ENCODE results near the gene GMDS. TPM values are rescaled to one million over a fixed set of nuclear protein-coding genes. Genes with fewer than 3 reads are reported as not detected.

The GMDS gene
- total RNA-seq, 1 donor from 2014 or later, result 7.8 TPM

DNA sequence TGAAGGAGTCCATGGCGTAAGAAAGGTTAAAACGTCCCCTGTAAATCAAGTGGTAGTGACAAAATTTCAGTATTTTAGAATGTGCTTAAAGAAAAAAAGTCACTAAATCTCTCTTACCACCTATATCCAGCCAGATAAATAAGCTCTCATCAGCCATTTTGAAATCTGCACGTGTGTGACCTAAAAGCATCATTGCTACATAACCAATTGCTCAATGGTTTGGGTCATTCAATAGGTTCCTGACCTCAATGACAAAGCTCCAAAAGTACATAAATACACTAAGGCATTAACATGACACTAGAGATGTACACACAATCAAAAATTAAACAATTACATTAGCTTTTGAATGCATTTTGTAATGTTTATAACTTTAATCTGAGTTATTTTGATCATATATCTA, 272.4 kb downstream of the GMDS start:
- no peak overlapping the region for H3K4me3 ChIP-seq (ENCODE audit: low read length in 3 of 3)
- no peaks in the 10 kb centered on the region for H3K27me3 ChIP-seq (ENCODE audit: control insufficient read depth in 3 of 3, insufficient read depth in 3 of 3, low read length in 3 of 3)
- no peaks in the 10 kb centered on the region for H3K36me3 ChIP-seq (ENCODE audit: control insufficient read depth in 3 of 3, insufficient read depth in 3 of 3, low read length in 3 of 3)
- no peak overlapping the region for H3K9ac ChIP-seq (ENCODE audit: low read depth in 1 of 3, low read length in 3 of 3)
- peaks cover 0 to 2% (median 0%) of the 10 kb centered on the region in 3 donors for H3K4me1 ChIP-seq (ENCODE audit: control insufficient read depth in 3 of 3, insufficient read depth in 3 of 3, low read length in 3 of 3)
- H3K9me3 ChIP-seq (ENCODE audit: control insufficient read depth in 3 of 3, low read length in 3 of 3), result no peaks in the 10 kb centered on the region
- no peak overlapping the region for H3K27ac ChIP-seq (ENCODE audit: low read depth, low read length)

DNA sequence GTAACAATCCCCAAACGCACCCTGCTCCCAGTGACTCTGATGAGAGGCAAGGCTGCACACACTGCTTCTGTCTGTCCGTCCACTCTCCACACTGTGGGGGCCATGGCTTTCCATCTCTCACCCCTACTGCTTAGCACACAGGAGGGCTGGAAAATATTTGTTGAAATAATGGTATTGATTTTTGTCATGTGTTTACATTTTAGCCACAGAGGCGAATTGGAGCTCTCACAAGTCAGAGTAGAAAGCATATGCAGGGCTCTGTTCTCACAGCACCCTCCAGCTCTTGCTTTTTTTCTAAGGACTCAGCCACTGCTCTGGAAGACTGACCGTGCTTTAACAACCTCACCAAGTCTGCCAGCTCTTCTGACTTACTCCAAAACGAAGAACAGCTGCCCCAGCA, 273.8 kb downstream of the GMDS start:
- Histone ChIP-seq H3K4me3 (ENCODE audit: low read length in 3 of 3) (no peak overlapping the region), H3K27me3 (ENCODE audit: control insufficient read depth in 3 of 3, insufficient read depth in 3 of 3, low read length in 3 of 3) (no peaks in the 10 kb centered on the region), H3K27ac (ENCODE audit: low read depth, low read length) (no peak overlapping the region), H3K9me3 (ENCODE audit: control insufficient read depth in 3 of 3, low read length in 3 of 3) (no peaks in the 10 kb centered on the region), H3K36me3 (ENCODE audit: control insufficient read depth in 3 of 3, insufficient read depth in 3 of 3, low read length in 3 of 3) (no peaks in the 10 kb centered on the region), H3K4me1 (ENCODE audit: control insufficient read depth in 3 of 3, insufficient read depth in 3 of 3, low read length in 3 of 3) (peaks cover 0 to 2% (median 0%) of the 10 kb centered on the region in 3 donors), H3K9ac (ENCODE audit: low read depth in 1 of 3, low read length in 3 of 3) (no peak overlapping the region)

DNA sequence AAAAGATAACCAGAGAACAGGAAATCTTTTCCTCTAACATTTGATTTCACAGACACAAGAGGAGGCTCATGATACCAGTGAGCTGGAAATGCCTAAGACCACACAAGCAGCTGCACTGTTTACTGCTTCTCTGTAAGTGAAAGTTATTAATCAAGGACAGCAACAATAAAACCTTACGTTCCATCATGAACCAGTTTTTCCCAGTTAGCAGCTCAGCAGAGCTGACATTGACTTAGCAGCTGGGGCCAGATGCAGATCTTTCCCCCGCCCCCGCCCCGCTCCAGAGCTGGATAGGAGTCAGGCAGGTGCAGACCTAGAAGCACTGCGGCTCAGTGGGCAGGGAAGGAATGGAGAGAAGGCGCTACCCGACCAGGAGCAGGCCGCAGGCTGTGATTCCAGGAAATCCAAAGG, 275.2 kb downstream of the GMDS start:
- Histone ChIP-seq H3K9ac (ENCODE audit: low read depth in 1 of 3, low read length in 3 of 3) (no peak overlapping the region), H3K36me3 (ENCODE audit: control insufficient read depth in 3 of 3, insufficient read depth in 3 of 3, low read length in 3 of 3) (no peaks in the 10 kb centered on the region), H3K27me3 (ENCODE audit: control insufficient read depth in 3 of 3, insufficient read depth in 3 of 3, low read length in 3 of 3) (no peaks in the 10 kb centered on the region), H3K4me3 (ENCODE audit: low read length in 3 of 3) (no peak overlapping the region), H3K4me1 (ENCODE audit: control insufficient read depth in 3 of 3, insufficient read depth in 3 of 3, low read length in 3 of 3) (peaks cover 0 to 2% (median 0%) of the 10 kb centered on the region in 3 donors), H3K27ac (ENCODE audit: low read depth, low read length) (no peak overlapping the region), H3K9me3 (ENCODE audit: control insufficient read depth in 3 of 3, low read length in 3 of 3) (no peaks in the 10 kb centered on the region)

DNA sequence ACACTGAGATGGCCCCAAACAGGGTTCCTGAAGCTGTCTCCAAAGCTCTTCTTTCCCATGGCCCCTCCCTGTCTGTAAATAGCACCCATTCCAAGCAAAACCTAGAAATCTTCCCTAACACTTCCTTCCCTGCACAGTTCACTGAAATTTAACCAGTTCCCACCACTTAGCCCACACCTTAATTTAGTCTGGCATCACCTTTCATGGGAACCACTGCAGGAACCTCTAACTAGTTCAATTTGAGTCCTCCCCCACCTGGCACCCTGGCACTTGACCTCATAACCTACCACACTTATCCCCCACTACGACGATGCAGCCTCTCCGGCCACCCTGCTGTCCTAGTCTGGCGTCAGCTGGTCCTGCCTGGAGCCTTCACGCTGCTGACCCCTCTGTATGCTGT, 278.7 kb downstream of the GMDS start:
- Histone ChIP-seq H3K9ac (ENCODE audit: low read depth in 1 of 3, low read length in 3 of 3) (no peak overlapping the region), H3K9me3 (ENCODE audit: control insufficient read depth in 3 of 3, low read length in 3 of 3) (no peaks in the 10 kb centered on the region), H3K36me3 (ENCODE audit: control insufficient read depth in 3 of 3, insufficient read depth in 3 of 3, low read length in 3 of 3) (no peaks in the 10 kb centered on the region), H3K27me3 (ENCODE audit: control insufficient read depth in 3 of 3, insufficient read depth in 3 of 3, low read length in 3 of 3) (no peaks in the 10 kb centered on the region), H3K4me3 (ENCODE audit: low read length in 3 of 3) (no peak overlapping the region), H3K27ac (ENCODE audit: low read depth, low read length) (no peak overlapping the region), H3K4me1 (ENCODE audit: control insufficient read depth in 3 of 3, insufficient read depth in 3 of 3, low read length in 3 of 3) (peaks cover 0 to 2% (median 0%) of the 10 kb centered on the region in 3 donors)

DNA sequence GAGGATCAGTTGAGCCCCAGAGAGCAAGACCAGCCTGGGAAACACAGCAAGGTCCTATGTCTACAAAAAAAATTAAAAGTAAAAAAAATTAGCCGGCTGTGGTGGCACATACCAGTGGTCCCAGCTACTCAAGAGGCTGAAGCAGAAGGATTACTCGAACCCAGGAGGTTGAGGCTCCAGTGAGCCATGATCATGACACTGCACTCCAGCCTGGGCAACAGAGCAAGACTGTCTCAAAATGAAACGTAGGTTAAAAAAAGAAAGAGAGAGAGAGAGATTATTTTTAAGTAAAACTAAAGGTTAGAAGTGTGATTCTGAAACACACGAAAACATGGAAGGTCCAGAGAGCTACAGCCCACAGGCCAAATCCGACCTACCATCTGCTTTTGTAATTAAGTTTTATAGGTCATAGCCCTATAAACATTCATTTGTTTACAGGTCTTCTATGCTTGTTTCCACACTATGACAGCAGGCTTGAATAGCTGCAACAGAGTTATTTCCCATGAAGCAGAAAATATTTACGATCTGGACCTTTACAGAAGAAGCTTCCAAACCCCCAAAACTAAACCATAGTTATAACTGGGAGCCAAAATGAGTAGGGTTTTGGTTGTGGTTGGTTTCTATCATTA, 279.7 kb downstream of the GMDS start:
- Histone ChIP-seq H3K36me3 (ENCODE audit: control insufficient read depth in 3 of 3, insufficient read depth in 3 of 3, low read length in 3 of 3) (no peaks in the 10 kb centered on the region), H3K27ac (ENCODE audit: low read depth, low read length) (no peak overlapping the region), H3K27me3 (ENCODE audit: control insufficient read depth in 3 of 3, insufficient read depth in 3 of 3, low read length in 3 of 3) (no peaks in the 10 kb centered on the region), H3K9me3 (ENCODE audit: control insufficient read depth in 3 of 3, low read length in 3 of 3) (no peaks in the 10 kb centered on the region), H3K9ac (ENCODE audit: low read depth in 1 of 3, low read length in 3 of 3) (no peak overlapping the region), H3K4me1 (ENCODE audit: control insufficient read depth in 3 of 3, insufficient read depth in 3 of 3, low read length in 3 of 3) (peaks cover 0 to 2% (median 0%) of the 10 kb centered on the region in 3 donors), H3K4me3 (ENCODE audit: low read length in 3 of 3) (no peak overlapping the region)

DNA sequence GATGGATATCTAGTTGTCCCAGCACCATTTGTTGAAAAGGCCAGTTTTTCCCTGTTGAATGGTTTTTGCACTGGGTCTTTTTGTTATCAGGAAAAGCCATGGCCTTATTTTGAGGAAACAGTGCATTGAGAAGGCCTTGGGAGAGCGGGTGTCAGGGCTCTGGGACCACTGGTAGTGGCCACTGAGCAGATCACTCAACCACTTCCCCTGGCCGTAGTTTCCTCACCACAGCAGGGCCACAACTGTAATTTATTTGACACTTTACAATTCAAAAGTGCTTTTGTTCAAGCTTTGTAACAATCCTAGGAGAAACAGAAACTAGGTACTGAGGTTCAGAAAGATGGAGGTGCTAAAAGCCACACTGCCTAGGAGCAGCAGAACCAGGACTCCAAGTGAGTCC, 281.8 kb downstream of the GMDS start:
- Histone ChIP-seq H3K9ac (ENCODE audit: low read depth in 1 of 3, low read length in 3 of 3) (no peak overlapping the region), H3K27me3 (ENCODE audit: control insufficient read depth in 3 of 3, insufficient read depth in 3 of 3, low read length in 3 of 3) (no peaks in the 10 kb centered on the region), H3K27ac (ENCODE audit: low read depth, low read length) (no peak overlapping the region), H3K36me3 (ENCODE audit: control insufficient read depth in 3 of 3, insufficient read depth in 3 of 3, low read length in 3 of 3) (no peaks in the 10 kb centered on the region), H3K4me1 (ENCODE audit: control insufficient read depth in 3 of 3, insufficient read depth in 3 of 3, low read length in 3 of 3) (no peaks in the 10 kb centered on the region), H3K9me3 (ENCODE audit: control insufficient read depth in 3 of 3, low read length in 3 of 3) (no peaks in the 10 kb centered on the region), H3K4me3 (ENCODE audit: low read length in 3 of 3) (no peak overlapping the region)

DNA sequence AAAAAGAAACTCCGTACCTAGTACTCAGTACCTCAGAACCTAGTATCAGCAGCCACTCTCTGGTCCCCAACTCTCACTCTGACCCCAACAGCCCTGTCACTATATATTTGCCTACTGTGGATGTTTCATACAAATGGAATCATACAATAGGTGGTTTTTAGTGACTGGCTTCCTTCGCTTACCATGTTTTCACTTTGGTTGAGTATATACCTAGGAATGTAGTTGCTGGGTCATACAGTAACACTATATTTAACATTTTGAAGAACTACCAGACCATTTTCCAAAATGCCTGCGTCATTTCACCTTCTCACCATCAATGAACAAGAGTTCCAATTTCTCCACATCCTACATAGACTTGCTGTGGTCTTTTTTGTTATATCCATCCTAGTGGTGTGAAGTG, 283.2 kb downstream of the GMDS start:
- H3K27ac ChIP-seq (ENCODE audit: low read depth, low read length), result no peak overlapping the region
- H3K9ac ChIP-seq (ENCODE audit: low read depth in 1 of 3, low read length in 3 of 3), result no peak overlapping the region
- H3K4me3 ChIP-seq (ENCODE audit: low read length in 3 of 3), result no peak overlapping the region
- H3K27me3 ChIP-seq (ENCODE audit: control insufficient read depth in 3 of 3, insufficient read depth in 3 of 3, low read length in 3 of 3), result no peaks in the 10 kb centered on the region
- H3K4me1 ChIP-seq (ENCODE audit: control insufficient read depth in 3 of 3, insufficient read depth in 3 of 3, low read length in 3 of 3), result no peaks in the 10 kb centered on the region
- H3K36me3 ChIP-seq (ENCODE audit: control insufficient read depth in 3 of 3, insufficient read depth in 3 of 3, low read length in 3 of 3), result no peaks in the 10 kb centered on the region
- H3K9me3 ChIP-seq (ENCODE audit: control insufficient read depth in 3 of 3, low read length in 3 of 3), result no peaks in the 10 kb centered on the region

DNA sequence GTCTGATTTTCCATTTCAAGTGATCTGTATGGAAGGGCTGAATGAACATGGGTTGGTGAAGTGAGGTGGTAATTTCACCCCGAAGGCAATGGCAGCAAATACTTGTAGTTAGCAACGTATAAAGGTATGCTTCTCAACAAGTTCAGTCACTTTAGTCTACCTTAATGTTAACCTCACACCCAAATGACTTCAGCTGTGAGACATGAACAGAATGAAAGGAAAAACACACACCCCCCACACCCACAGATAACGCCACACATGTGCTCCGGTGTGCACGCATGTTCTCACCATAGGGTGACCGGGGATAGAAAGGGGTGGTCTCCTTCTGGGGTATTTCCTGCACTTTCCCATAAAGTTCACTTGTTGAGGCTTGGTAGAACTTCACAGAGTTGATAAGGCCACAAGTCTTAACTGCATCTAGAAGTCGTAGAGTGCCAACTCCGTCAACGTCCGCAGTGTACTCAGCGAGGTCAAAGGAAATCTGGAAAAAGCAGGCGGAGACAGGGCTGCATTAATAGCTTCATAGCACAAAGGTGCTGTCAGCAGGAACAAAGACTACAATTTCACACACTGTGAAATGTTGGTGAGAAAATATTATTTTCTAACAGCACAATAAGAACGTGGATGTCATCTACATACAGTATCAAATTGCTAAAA, 284.8 kb downstream of the GMDS start:
- H3K27me3 ChIP-seq (ENCODE audit: control insufficient read depth in 3 of 3, insufficient read depth in 3 of 3, low read length in 3 of 3), result no peaks in the 10 kb centered on the region
- no peak overlapping the region for H3K9ac ChIP-seq (ENCODE audit: low read depth in 1 of 3, low read length in 3 of 3)
- no peaks in the 10 kb centered on the region for H3K36me3 ChIP-seq (ENCODE audit: control insufficient read depth in 3 of 3, insufficient read depth in 3 of 3, low read length in 3 of 3)
- no peak overlapping the region for H3K27ac ChIP-seq (ENCODE audit: low read depth, low read length)
- no peaks in the 10 kb centered on the region for H3K4me1 ChIP-seq (ENCODE audit: control insufficient read depth in 3 of 3, insufficient read depth in 3 of 3, low read length in 3 of 3)
- H3K4me3 ChIP-seq (ENCODE audit: low read length in 3 of 3), result no peak overlapping the region
- no peaks in the 10 kb centered on the region for H3K9me3 ChIP-seq (ENCODE audit: control insufficient read depth in 3 of 3, low read length in 3 of 3)

DNA sequence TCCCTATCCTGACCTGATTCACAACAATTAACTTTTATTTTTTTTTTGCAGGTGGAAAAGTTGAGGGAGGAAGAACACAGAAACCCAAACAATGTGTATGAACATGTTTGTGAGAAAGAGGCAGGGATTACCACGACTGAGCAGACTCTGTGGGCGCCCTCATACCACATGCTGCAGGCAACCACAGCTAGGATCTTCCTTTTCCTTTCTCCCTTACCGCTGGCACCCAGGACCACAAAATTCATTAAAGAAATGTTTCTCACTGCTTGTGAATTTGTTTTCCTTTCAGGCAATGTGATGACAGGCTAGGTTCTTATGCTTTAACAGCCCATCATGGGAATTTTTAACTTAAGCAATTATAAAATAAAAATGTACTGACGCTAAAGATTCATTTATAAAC, 287.1 kb downstream of the GMDS start:
- Histone ChIP-seq H3K9me3 (ENCODE audit: control insufficient read depth in 3 of 3, low read length in 3 of 3) (no peaks in the 10 kb centered on the region), H3K9ac (ENCODE audit: low read depth in 1 of 3, low read length in 3 of 3) (no peak overlapping the region), H3K4me1 (ENCODE audit: control insufficient read depth in 3 of 3, insufficient read depth in 3 of 3, low read length in 3 of 3) (no peaks in the 10 kb centered on the region), H3K27me3 (ENCODE audit: control insufficient read depth in 3 of 3, insufficient read depth in 3 of 3, low read length in 3 of 3) (no peaks in the 10 kb centered on the region), H3K27ac (ENCODE audit: low read depth, low read length) (no peak overlapping the region), H3K4me3 (ENCODE audit: low read length in 3 of 3) (no peak overlapping the region), H3K36me3 (ENCODE audit: control insufficient read depth in 3 of 3, insufficient read depth in 3 of 3, low read length in 3 of 3) (no peaks in the 10 kb centered on the region)

DNA sequence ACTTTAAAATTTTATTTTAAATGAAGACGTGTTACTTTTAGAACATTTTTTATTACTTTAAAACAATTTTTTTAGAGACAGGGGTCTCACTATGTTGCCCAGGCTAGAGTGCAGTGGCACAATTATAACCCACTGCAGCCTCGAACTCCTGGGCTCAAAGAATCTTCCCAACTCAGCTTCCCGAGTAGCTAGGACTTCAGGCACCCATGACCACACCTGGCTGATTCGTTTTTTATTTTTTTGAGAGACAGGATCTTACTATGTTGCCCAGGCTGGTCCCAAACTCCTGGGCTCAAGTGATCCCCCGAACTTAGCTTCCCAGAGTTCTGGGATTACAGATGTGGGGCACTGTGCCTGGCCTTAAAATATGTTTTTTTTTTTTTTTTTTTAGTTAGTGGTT, 287.7 kb downstream of the GMDS start:
- Histone ChIP-seq H3K4me1 (ENCODE audit: control insufficient read depth in 3 of 3, insufficient read depth in 3 of 3, low read length in 3 of 3) (no peaks in the 10 kb centered on the region), H3K36me3 (ENCODE audit: control insufficient read depth in 3 of 3, insufficient read depth in 3 of 3, low read length in 3 of 3) (no peaks in the 10 kb centered on the region), H3K9ac (ENCODE audit: low read depth in 1 of 3, low read length in 3 of 3) (no peak overlapping the region), H3K9me3 (ENCODE audit: control insufficient read depth in 3 of 3, low read length in 3 of 3) (no peaks in the 10 kb centered on the region), H3K27me3 (ENCODE audit: control insufficient read depth in 3 of 3, insufficient read depth in 3 of 3, low read length in 3 of 3) (no peaks in the 10 kb centered on the region), H3K4me3 (ENCODE audit: low read length in 3 of 3) (no peak overlapping the region), H3K27ac (ENCODE audit: low read depth, low read length) (no peak overlapping the region)

Data from skeletal muscle tissue (tissue), 4 donors.